SKM-1 treated with dmso at 0.1 percent for 144 hours (cell line): ENCODE measurements around the gene CCNF.
"Not testable (repeated sequence)": the region's sequence is repeated elsewhere in the genome, so short reads cannot be mapped to it uniquely, and the experiment has no call there.

Experiments used
- DNase-seq: peaks from one replicate; lab custom pipeline; 2025; ENCODE audit not compliant: unreplicated experiment; lab: John Stamatoyannopoulos, UW

The CCNF gene

GRCh38 chr16:2427526-2427925, 1.7 kb upstream of the CCNF start:
- no peak for DNase-seq

DNA sequence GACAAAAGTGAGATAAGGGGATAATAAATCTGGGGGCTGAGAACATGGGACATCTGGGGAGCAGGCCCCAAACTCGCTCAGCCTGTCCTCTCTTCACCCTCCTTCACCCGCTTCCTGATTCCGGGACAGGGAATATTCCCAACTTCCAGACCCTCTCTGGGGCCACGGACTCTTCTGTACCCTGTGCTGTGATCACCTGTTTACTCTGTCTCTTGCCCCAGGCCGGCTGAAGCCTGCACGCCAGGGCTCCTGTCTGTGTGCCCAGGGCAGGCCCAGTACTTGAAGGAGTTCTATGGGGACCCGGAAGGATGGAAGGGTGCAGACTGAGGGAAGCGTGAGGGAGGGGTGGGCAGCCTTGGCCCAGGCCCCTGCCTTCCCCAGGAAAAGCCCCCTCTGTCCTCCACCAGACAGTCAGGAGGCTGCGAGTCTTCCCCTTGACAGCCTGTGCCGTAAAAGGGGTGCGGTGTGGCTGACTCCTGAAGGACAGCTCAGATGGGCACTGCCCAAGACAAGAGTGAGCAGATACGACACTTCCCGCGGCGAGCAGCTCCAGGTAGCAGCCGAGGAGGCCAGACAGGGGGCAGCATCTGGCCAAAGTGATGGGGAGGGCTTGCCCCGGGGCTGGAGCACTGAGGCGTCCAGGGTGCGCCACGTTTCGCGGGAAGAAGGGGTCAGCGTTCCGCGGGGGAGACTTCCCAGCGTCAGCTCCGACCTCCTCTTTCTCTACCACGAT, 1.0 kb upstream of the CCNF start:
- DNase-seq: peak; percentile 23

DNA sequence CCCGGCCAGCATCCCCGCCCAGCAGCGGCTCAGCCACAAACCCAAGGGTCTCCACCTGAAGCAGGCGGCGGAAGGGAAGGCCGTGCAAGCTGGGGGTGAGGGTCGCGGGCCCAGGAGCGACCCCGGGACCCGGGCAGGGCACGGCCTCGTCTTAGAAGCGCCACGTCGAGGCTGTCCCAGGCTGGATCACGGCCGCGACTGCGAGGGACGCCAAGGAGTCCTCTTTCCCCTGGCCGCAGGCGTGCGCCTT, 538 bp upstream of the CCNF start:
- no peak for DNase-seq

DNA sequence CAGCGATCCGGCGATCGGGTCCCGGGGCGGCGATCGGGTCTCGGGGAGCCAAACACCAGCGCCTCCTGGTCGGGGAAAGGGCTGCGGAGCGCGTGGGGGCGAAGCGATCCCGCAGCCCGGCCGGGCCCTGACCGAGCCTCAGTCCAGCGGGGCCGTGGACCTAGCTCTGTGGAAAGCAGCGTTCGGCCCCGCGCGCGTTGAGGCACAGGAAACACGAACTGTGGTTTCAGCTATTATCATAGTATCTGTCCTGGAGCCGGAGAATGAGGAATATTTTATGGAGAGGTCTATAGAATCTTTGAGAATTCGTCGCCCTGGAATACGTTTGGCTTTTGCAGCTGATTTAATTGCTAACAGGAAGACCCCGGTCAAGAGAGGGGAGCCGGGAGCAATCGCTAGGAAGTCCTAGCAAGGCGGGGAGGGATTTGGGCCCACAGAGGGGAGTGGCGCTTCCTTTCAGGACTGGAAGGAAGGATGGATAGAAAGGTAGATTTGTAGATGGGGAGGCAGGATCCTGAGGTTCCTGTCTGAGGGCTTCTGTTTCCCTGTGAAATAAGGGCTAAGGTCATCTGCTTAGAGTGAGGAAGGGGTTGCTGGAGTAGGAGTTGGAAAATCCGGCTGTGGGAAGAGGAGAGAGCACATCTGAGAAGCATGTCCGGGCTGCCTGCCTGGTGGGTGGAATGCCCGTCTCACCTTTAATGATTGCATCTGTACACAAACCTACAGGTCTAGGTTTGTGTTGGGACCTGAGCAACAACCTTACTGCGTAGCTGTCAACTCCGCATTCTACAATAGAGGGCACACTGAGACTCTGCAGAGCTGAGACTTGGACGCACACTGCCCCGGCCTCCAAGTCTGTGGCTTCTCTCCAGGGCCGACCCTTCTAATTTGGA, 770 bp downstream of the CCNF start:
- no peak for DNase-seq

GRCh38 chr16:2432286-2432685, 3.0 kb downstream of the CCNF start:
- no peak for DNase-seq

- DNase-seq: no peak
These were observed 3.7 kb downstream of the CCNF start for GRCh38 chr16:2432801-2433505.

GRCh38 chr16:2435236-2435635, 6.0 kb downstream of the CCNF start:
- not testable (repeated sequence) for DNase-seq

- DNase-seq: no peak
These were observed 6.9 kb downstream of the CCNF start for GRCh38 chr16:2436110-2436509.

DNA sequence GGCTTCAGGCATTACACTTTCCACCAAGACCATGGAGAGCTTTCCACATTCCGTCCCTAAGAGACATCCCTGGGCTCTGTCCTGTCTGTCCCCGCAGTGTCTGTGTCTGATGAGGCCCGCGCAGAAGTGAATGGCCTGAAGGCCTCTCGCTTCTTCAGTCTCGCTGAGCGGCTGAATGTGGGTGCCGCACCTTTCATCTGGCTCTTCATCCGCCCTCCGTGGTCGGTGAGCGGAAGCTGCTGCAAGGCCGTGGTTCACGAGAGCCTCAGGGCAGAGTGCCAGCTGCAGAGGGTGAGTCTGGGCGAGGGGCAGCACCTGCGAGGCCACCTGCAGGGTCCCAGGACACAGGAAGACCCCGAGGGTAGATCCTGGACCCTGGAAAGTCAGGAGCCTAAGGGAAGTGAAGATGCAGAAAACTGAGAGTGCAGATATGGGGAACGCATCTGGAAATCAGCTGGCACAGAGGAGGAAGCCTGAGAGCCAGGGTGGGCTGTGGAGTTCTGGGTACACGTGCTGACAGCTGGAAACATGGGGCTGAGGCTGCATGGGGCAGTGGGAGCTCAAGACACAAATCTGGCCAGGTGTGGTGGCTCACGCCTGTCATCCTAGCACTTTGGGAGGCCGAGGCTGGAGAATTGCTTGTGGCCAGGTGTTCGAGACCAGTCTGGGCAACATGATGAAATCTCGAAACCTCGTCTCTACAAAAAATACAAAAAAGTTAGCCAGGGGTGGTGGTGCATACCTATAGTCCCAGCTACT, 8.0 kb downstream of the CCNF start:
- DNase-seq: no peak

DNA sequence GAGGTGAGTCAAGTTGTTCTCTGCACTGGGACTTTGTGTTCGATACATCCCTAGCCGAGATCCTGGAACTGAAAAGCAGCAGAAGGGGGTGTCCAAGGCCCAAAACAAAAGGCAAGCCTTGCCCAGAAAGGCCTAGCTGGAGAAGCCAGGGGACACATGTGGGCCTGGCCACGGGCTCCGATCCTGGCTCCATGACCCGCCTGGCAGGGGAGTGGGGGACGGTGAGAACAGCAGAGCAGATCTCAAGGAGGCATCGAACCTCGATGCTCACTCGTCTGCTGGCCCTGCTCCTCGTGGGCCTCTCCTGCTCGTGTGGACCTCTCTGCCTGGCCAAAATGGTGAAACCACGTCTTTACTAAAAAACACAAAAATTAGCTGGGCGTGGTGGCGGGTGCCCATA, 8.9 kb downstream of the CCNF start:
- no peak for DNase-seq

DNA sequence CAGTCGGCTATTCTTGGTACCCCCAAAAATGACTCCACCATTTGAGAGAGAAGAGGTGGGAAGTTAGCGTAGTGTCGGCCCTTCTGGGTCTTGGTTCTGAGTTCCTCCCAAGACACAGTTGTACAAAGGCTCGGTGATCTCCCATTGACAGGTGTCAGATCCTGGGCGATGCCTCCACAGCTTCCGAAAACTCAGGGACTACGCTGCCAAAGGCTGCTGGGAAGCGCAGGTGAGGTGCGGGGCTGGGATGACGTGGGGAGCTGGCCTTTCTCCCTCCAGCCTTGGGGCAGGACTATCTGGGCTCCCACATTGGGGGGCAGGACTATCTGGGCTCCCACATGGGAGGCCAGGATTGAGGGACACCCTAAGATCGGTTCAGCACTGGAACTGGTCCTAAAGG, 10.4 kb downstream of the CCNF start:
- no peak for DNase-seq

DNA sequence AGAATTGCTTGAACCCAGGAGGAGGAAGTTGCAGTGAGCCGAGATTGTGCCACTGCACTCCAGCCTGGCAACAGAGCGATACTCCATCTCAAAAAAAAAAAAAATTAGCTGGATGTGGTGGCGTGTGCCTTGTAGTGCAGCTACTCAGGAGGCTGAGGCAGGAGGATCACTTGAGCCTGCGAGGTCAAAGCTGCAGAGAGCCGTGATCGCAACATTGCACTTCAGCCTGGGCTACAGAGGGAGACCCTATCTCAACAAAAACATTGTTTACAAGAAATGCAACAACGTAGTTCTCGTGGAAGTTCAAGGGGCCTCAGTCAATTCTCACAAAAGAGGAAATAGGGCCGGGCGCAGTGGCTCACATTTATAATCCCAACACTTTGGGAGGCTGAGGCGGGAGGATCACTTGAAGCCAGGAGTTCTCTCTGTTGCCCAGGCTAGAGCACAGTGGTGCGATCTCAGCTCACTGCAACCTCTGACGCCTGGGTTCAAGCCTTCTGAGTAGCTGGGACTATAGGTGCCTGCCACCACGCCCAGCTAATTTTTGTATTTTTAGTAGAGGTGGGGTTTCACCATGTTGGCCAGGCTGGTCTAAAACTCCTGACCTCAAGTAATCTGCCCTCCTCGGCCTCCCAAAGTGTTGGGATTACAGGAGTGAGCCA, 12.0 kb downstream of the CCNF start:
- DNase-seq: not testable (repeated sequence)

DNA sequence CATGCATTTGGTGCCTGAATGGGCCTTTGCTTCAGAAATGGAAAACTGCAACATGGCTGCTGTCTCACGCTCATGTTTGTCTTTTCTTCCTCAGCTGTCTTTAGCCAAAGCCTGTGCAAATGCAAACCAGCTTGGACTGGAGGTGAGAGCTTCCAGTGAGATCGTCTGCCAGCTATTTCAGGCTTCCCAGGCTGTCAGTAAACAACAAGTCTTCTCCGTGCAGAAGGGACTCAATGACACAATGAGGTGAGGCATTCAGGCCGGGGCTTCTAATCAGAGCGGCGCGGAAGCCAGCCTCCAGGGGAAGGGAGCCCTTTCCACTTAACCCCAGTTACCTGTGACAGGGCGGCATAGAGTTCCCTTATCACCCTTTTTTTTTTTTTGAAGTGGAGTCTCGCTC, 14.3 kb downstream of the CCNF start:
- DNase-seq: no peak

DNA sequence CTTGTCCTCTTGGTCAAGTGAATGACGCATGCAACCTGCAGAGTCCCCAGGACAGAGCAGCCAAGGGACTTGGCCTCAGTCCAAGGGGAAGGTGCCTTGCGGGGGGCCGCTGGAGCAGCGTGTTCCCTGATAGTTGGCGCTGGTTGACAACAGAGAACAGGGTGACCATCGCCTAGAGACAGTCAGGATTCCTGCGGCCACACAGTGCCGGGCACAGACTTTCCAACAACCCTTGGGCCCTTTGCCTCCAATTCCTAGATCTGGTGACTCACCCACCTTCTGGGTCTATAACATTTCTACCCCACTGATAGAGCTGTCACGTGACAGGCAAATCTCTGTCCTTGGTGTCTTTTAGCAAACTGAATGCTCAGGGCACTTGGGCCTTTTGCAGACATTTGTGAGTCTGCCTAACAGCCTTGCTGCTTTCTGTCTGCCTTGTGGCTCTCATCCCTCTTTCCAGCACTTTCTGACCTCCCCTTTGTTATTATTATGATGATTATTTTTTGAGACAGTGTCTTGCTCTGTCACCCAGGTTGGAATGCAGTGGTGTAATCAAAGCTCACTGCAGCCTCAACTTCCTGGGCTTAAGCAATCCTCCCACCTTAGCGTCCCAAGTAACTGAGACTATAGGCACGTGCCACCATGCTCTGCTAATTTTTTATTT, 18.8 kb downstream of the CCNF start:
- no peak for DNase-seq

DNA sequence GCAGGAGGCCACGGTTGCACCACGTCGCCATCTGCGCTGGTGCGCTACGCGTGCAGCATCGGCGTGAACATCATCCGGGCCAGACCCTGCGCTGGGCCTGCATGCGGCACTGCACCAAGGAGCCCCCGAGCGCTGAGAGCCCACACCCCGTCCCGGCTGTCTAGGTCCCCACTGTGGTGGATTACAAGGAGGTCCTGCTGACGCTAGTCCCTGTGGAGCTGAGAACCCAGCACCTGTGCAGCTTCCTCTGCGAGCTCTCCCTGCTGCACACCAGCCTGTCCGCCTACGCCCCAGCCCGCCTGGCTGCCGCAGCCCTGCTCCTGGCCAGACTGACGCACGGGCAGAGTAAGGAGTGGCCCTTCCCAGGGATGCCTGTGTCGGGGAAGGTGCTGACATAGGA, 19.9 kb downstream of the CCNF start:
- no peak for DNase-seq

GRCh38 chr16:2450535-2450934, 21.3 kb downstream of the CCNF start:
- DNase-seq: no peak

GRCh38 chr16:2450975-2451381, 21.7 kb downstream of the CCNF start:
- DNase-seq: no peak

DNA sequence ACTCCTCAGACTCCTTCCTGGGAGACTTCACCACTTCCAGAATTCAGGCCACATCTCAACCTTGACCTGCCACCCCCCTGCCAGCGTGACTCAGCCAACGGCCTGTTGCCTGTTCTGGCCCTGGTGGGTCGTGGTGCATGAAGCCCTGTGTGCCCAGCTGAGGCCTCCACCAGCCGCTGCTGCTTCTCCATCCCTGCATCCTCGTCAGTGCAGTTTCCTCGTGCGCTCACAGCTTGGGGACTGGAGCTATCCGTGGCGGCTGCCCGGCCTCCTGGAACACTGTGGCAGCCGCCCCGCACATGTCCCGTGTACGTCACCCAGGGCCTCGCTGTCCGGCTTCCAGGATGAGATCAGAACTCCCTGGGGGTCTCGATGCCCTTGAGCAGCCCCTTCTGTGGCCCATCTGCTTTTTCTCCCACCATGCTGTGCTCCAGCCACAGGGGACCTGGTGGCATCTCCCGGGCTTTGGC, 22.6 kb downstream of the CCNF start:
- no peak for DNase-seq

DNA sequence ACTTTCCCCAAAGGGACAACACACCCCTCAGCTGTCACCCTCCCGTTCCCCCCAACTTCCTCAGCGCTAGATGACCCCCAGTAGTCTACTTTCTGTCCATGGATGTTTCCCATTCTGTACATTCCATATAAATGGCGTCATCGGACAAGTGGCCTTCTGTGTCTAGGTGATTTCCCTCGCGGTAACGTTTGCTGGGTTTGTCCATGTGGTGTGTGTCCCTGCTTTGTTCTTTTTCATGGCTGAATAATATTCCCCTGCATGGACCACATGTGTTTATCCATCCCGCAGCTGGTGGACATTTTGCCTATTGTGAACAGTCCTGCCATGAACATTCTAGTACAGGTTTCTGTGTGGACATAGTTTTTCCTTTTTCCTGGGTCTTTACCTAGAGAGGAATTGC, 23.4 kb downstream of the CCNF start:
- no peak for DNase-seq
